HepG2 (cell line): ENCODE measurements around the gene NEU1. TPM values are rescaled to one million over a fixed set of nuclear protein-coding genes. Genes with fewer than 3 reads are reported as not detected.
A peak's percentile ranks its signal among the peaks of the same experiment; 100 is the strongest.

ENCODE experiments used
- ATAC-seq: fragments of 200-7000 bp; cut with Tn5 transposase; 3 replicates; pipeline ENCODE4 v1.9.1; 2020; ENCODE audit warnings: mild to moderate bottlenecking, moderate library complexity
- BruUV-seq: library from RNA; stranded (reverse); fragments of 400-500 nt; replicated peaks from 2 replicates; lab custom pipeline; 2021; lab: Mats Ljungman, UMichigan
- CTCF ChIA-PET: fragments of 300-600 bp; formaldehyde crosslinking; extraction: SDS; loops from one replicate; lab custom pipeline; 2021; ENCODE audit warnings: low total read pairs, inconsistent platforms, low intra/inter-chr PET ratio; lab: Yijun Ruan, JAX
- POLR2A ChIA-PET: fragments of 350-600 bp; sonication (Branson Sonifier 250); formaldehyde crosslinking; loops from one replicate; lab custom pipeline; 2020; ENCODE audit warnings: antibody characterized with exemption, inconsistent platforms; lab: Yijun Ruan, JAX
- DNase-seq: peaks from one replicate; pipeline ENCODE4 v3.0.0-alpha.2; 2015; ENCODE audit warnings: low spot score
- FAIRE-seq: peaks from 3 replicates; lab custom pipeline; 2011; peaks lifted over from hg19 to GRCh38; lab: Jason Lieb, UNC
- H2AFZ ChIP-seq: one replicate; pipeline ENCODE4 v1.6.1; 2011; ENCODE audit warnings: low read length, inconsistent platforms
- H3K27ac ChIP-seq: fragments of 300-600 bp; 3 replicates; pipeline ENCODE4 v1.8.0; 2011; ENCODE audit warnings: mixed run types, mild to moderate bottlenecking, mixed read lengths, low read length, inconsistent platforms; ENCODE audit not compliant: insufficient read depth; ENCODE audit errors: extremely low read length
- H3K27me3 ChIP-seq, 2 experiments: fragments of 200-600 bp in 1 of 2; 2 replicates in 1 of 2; 3 replicates in 1 of 2; pipeline versions ENCODE4 v1.6.0 to v1.8.0; 2011; ENCODE audit warnings: low read length in 2 of 2, mild to moderate bottlenecking in 2 of 2, moderate library complexity in 2 of 2, inconsistent platforms in 1 of 2; ENCODE audit not compliant: insufficient read depth in 2 of 2, control insufficient read depth in 1 of 2
- H3K36me3 ChIP-seq, 2 experiments: fragments of 200-600 bp in 1 of 2; replicated peaks in 1 of 2; 2 replicates in 1 of 2; 3 replicates in 1 of 2; pipeline versions ENCODE4 v1.5.1 to v1.8.0; 2011; ENCODE audit warnings: low read length in 2 of 2, inconsistent platforms in 1 of 2; ENCODE audit not compliant: insufficient read depth in 2 of 2, control insufficient read depth in 1 of 2
- H3K4me1 ChIP-seq: 2 replicates; pipeline ENCODE4 v1.5.1; 2012; ENCODE audit warnings: low read length, inconsistent platforms; ENCODE audit not compliant: insufficient read depth
- H3K4me2 ChIP-seq: 2 replicates; pipeline ENCODE4 v1.6.0; 2011; ENCODE audit warnings: low read depth, low read length, inconsistent platforms
- H3K4me3 ChIP-seq, 3 experiments: fragments of 200-600 bp in 1 of 3; sonication (generic), shearing (Covaris generic) in 1 of 3; replicated peaks in 1 of 3; 2 replicates each; pipeline ENCODE4 v1.5.1; 2011 to 2016; ENCODE audit warnings: low read length in 3 of 3, inconsistent platforms in 2 of 3, low read depth in 2 of 3, mild to moderate bottlenecking in 2 of 3, control low read depth in 1 of 3, mixed read lengths in 1 of 3; ENCODE audit not compliant: insufficient read depth in 1 of 3
- H3K79me2 ChIP-seq: one replicate; pipeline ENCODE4 v1.6.1; 2011; ENCODE audit warnings: low read length, inconsistent platforms; ENCODE audit not compliant: insufficient read depth
- H3K9ac ChIP-seq: 2 replicates; pipeline ENCODE4 v1.6.0; 2011; ENCODE audit warnings: mild to moderate bottlenecking, low read depth, low read length, inconsistent platforms; ENCODE audit not compliant: insufficient read depth
- H3K9me3 ChIP-seq: 2 replicates; pipeline ENCODE4 v1.5.1; 2012; ENCODE audit warnings: mild to moderate bottlenecking, low read length
- H4K20me1 ChIP-seq: 2 replicates; pipeline ENCODE4 v1.6.0; 2011; ENCODE audit warnings: inconsistent platforms, mild to moderate bottlenecking, low read length, moderate library complexity; ENCODE audit not compliant: insufficient read depth
- CTCF ChIP-seq: sonication (generic); formaldehyde crosslinking; IDR thresholded peaks from 2 replicates; pipeline ENCODE4 v1.5.0; 2020; ENCODE audit warnings: mild to moderate bottlenecking, missing genetic modification reagents, moderate library complexity
- GABPA ChIP-seq, 2 experiments: IDR thresholded peaks; 2 replicates each; pipeline ENCODE4 v1.6.1; 2011 to 2016; ENCODE audit warnings: low read depth in 2 of 2, low read length in 1 of 2, missing biosample characterization in 1 of 2, missing genetic modification characterization in 1 of 2
- KDM5A ChIP-seq: fragments of 200-600 bp; sonication (generic); IDR thresholded peaks from 2 replicates; pipeline ENCODE4 v1.7.0; 2018; ENCODE audit warnings: antibody characterized with exemption, mild to moderate bottlenecking, low read length, borderline replicate concordance
- RAD21 ChIP-seq: fragments of 450-650 bp; formaldehyde crosslinking; IDR thresholded peaks from 2 replicates; pipeline ENCODE4 v1.5.0; 2020; ENCODE audit warnings: mild to moderate bottlenecking
- STAG1 ChIP-seq: sonication (generic); formaldehyde crosslinking; IDR thresholded peaks from 2 replicates; pipeline ENCODE4 v1.4.0; 2020; ENCODE audit warnings: missing genetic modification reagents
- TGIF2 ChIP-seq: IDR thresholded peaks from 2 replicates; pipeline ENCODE4 v1.6.1; 2016; ENCODE audit warnings: control low read depth, missing compliant biosample characterization
- ZNF142 ChIP-seq: sonication (generic); formaldehyde crosslinking; IDR thresholded peaks from 2 replicates; pipeline ENCODE4 v1.4.0; 2020; ENCODE audit warnings: missing genetic modification reagents
- ZNF263 ChIP-seq: sonication (generic); formaldehyde crosslinking; IDR thresholded peaks from 2 replicates; pipeline ENCODE4 v1.4.0; 2020; ENCODE audit warnings: missing genetic modification reagents
- ZNF362 ChIP-seq: sonication (generic); formaldehyde crosslinking; IDR thresholded peaks from 2 replicates; pipeline ENCODE4 v1.4.0; 2020; ENCODE audit warnings: missing genetic modification reagents, mild to moderate bottlenecking, borderline replicate concordance
- ZNF557 ChIP-seq: sonication (generic); formaldehyde crosslinking; IDR thresholded peaks from 2 replicates; pipeline ENCODE4 v1.4.0; 2020; ENCODE audit warnings: missing genetic modification reagents
- WGBS: methylation state at CpG from one replicate; pipeline ENCODE4 v1.1.6; 2017; ENCODE audit warnings: low lambda C conversion rate; 5-methylcytosine and 5-hydroxymethylcytosine counted together
- in situ Hi-C: cut with HindIII; loops from 2 replicates; pipeline ENCODE4 v1.10.0; 2017; ENCODE audit warnings: low pct_unique_long_range_greater_than_20kb; ENCODE audit not compliant: extremely low pct_ligation_motif_present
- intact Hi-C: fragments of 100-400 bp; cut with micrococcal nuclease; formaldehyde crosslinking; loops from one replicate; pipeline ENCODE4 v1.10.0; 2022; ENCODE audit not compliant: unreplicated experiment
- polyA plus RNA-seq, 8 experiments: library from polyadenylated mRNA; depleted of rRNA in 3 of 8; stranded (reverse) in 7 of 8; unstranded in 1 of 8; fragments of >200 nt; fragmentation: Illumina TruSeq in 4 of 8; extraction: Trizol in 4 of 8; gene quantifications; 2 replicates each; pipeline versions ENCODE4 v1.2.1 to v1.2.3, GENCODE V29; 2011 to 2016; ENCODE audit warnings: low read depth in 4 of 8, missing spikeins in 1 of 8, mixed read lengths in 1 of 8; ENCODE audit not compliant: insufficient read depth in 1 of 8
- total RNA-seq, 5 experiments: library from RNA; depleted of rRNA; stranded (reverse); fragments of >200 nt; fragmentation: Illumina TruSeq; extraction: Trizol; gene quantifications; 2 replicates each; pipeline ENCODE4 v1.2.3, GENCODE V29; 2016; ENCODE audit warnings: low read depth in 1 of 5

The NEU1 gene
- total and polyA plus RNA-seq, 2 of the 13 experiments (the other 11 are each of a cell fraction or from before 2014, with no cell fraction given) = 215 to 297 TPM

DNA sequence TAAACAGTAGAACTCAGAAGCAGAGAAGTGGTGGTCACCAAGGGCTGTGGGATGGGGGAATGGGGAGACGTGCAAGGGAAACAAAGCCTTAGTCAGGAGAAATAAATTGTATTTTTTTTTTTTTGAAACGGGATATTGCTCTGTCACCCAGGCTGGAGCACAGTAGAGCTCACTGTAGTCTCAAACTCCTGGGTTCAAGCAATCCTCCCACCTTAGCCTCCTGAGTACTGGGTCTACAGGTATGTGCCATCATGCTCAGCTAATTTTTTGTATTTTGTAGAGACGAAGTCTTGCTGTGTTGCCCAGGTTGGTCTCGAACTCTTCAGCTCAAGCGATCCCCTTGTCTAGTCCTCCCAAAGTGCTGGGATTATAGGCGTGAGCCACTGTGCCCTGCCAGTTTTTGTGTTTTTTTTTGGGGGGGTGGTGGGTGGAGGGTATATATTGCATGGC lies 31.7 kb downstream of the NEU1 start (continued):
- TF ChIP-seq ZNF142 (CRISPR knock-in tag) (0 out of 2 replicates have a peak, but pooled peaks have one; percentile 27), ZNF263 (CRISPR knock-in tag) (peak; percentile 61; the same call in 1 of the 2 replicates), TGIF2 (CRISPR knock-in tag) (0 out of 2 replicates have a peak, but pooled peaks have one; percentile 32)

DNA sequence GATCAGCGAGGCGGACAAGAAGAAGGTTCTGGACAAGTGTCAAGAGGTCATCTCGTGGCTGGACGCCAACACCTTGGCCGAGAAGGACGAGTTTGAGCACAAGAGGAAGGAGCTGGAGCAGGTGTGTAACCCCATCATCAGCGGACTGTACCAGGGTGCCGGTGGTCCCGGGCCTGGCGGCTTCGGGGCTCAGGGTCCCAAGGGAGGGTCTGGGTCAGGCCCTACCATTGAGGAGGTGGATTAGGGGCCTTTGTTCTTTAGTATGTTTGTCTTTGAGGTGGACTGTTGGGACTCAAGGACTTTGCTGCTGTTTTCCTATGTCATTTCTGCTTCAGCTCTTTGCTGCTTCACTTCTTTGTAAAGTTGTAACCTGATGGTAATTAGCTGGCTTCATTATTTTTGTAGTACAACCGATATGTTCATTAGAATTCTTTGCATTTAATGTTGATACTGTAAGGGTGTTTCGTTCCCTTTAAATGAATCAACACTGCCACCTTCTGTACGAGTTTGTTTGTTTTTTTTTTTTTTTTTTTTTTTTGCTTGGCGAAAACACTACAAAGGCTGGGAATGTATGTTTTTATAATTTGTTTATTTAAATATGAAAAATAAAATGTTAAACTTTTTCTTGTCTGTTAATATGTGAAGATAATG lies 32.9 kb downstream of the NEU1 start:
- peak overlapping the region; percentile 81 for H3K9ac ChIP-seq
- no peaks in the 10 kb centered on the region; a peak in 1 of 5 replicates for H3K27me3 ChIP-seq
- no peak overlapping the region for H2AFZ ChIP-seq
- in situ Hi-C loops = loop anchor here (5.0 kb wide), 1 partner anchor 57 kb away; no protein-coding TSS in a partner anchor
- peaks cover 44% of the 10 kb centered on the region for H3K4me1 ChIP-seq
- no peaks in the 10 kb centered on the region for H3K36me3 ChIP-seq
- ATAC-seq (no peak), DNase-seq (no peak), FAIRE-seq (no peak)
- intact Hi-C loops = loop anchor here (1.0 to 10.0 kb wide), 6 partner anchors 34 to 162 kb away; partner anchors contain the start of genes CSNK2B, EHMT2, LY6G5B and NELFE
- H3K4me2 ChIP-seq = peak overlapping the region; percentile 94
- peaks cover 4% of the 10 kb centered on the region for H4K20me1 ChIP-seq
- peak overlapping the region; percentile 80 to 99 (median 97) for H3K4me3 ChIP-seq
- H3K27ac ChIP-seq = peak overlapping the region; percentile 68
- no peaks in the 10 kb centered on the region for H3K9me3 ChIP-seq
- CTCF ChIA-PET = interaction anchor here (0.8 to 2.2 kb wide), 8 partner anchors 34 to 149 kb away, joined by 3 to 16 read pairs (median 4); partner anchors contain the start of genes DDAH2, LY6G5C and VARS1
- peaks cover 35% of the 10 kb centered on the region for H3K79me2 ChIP-seq
- POLR2A ChIA-PET = interaction anchor here (0.7 to 15.7 kb wide), 24 partner anchors 10 to 208 kb away, joined by 3 to 264 read pairs (median 5); partner anchors contain the start of genes BAG6, DDAH2, HSPA1A and HSPA1L
- WGBS = under 1% methylated on average over 10 of the region's 15 CpGs
- BruUV-seq = no TSS peak
- TF ChIP-seq ZNF362 (CRISPR knock-in tag) (peak; percentile 91), KDM5A (peak; percentile 84; the same call in 1 of the 2 replicates), RAD21 (CRISPR knock-in tag) (peak; percentile 41; the same call in 1 of the 2 replicates), STAG1 (CRISPR knock-in tag) (peak; percentile 69), CTCF (peak; percentile 63), GABPA (IDR thresholded peaks at IDR 0.05; ENCODE audit: low read depth, low read length) (no peak), GABPA (CRISPR knock-in tag; IDR thresholded peaks at IDR 0.05; ENCODE audit: low read depth) (peak; percentile 4; the same call in 1 of the 2 replicates), ZNF557 (CRISPR knock-in tag) (no peak)
